HepG2 (cell line): ENCODE data around the gene ZSCAN1. TPM values are rescaled to one million over a fixed set of nuclear protein-coding genes. Genes with fewer than 3 reads are reported as not detected.

Source experiments
- ATAC-seq: fragments of 200-7000 bp; cut with Tn5 transposase; 3 replicates; pipeline ENCODE4 v1.9.1; 2020; ENCODE audit warnings: mild to moderate bottlenecking, moderate library complexity
- BruUV-seq: library from RNA; stranded (reverse); fragments of 400-500 nt; replicated peaks from 2 replicates; lab custom pipeline; 2021; lab: Mats Ljungman, UMichigan
- CTCF ChIA-PET: fragments of 300-600 bp; formaldehyde crosslinking; extraction: SDS; loops from one replicate; lab custom pipeline; 2021; ENCODE audit warnings: low total read pairs, inconsistent platforms, low intra/inter-chr PET ratio; lab: Yijun Ruan, JAX
- POLR2A ChIA-PET: fragments of 350-600 bp; sonication (Branson Sonifier 250); formaldehyde crosslinking; loops from one replicate; lab custom pipeline; 2020; ENCODE audit warnings: antibody characterized with exemption, inconsistent platforms; lab: Yijun Ruan, JAX
- DNase-seq: peaks from one replicate; pipeline ENCODE4 v3.0.0-alpha.2; 2015; ENCODE audit warnings: low spot score
- FAIRE-seq: peaks from 3 replicates; lab custom pipeline; 2011; peaks lifted over from hg19 to GRCh38; lab: Jason Lieb, UNC
- H2AFZ ChIP-seq: one replicate; pipeline ENCODE4 v1.6.1; 2011; ENCODE audit warnings: low read length, inconsistent platforms
- H3K27ac ChIP-seq: fragments of 300-600 bp; 3 replicates; pipeline ENCODE4 v1.8.0; 2011; ENCODE audit warnings: mixed run types, mild to moderate bottlenecking, mixed read lengths, low read length, inconsistent platforms; ENCODE audit not compliant: insufficient read depth; ENCODE audit errors: extremely low read length
- H3K27me3 ChIP-seq, 2 experiments: fragments of 200-600 bp in 1 of 2; 2 replicates in 1 of 2; 3 replicates in 1 of 2; pipeline versions ENCODE4 v1.6.0 to v1.8.0; 2011; ENCODE audit warnings: low read length in 2 of 2, mild to moderate bottlenecking in 2 of 2, moderate library complexity in 2 of 2, inconsistent platforms in 1 of 2; ENCODE audit not compliant: insufficient read depth in 2 of 2, control insufficient read depth in 1 of 2
- H3K36me3 ChIP-seq, 2 experiments: fragments of 200-600 bp in 1 of 2; replicated peaks in 1 of 2; 2 replicates in 1 of 2; 3 replicates in 1 of 2; pipeline versions ENCODE4 v1.5.1 to v1.8.0; 2011; ENCODE audit warnings: low read length in 2 of 2, inconsistent platforms in 1 of 2; ENCODE audit not compliant: insufficient read depth in 2 of 2, control insufficient read depth in 1 of 2
- H3K4me1 ChIP-seq: 2 replicates; pipeline ENCODE4 v1.5.1; 2012; ENCODE audit warnings: low read length, inconsistent platforms; ENCODE audit not compliant: insufficient read depth
- H3K4me2 ChIP-seq: 2 replicates; pipeline ENCODE4 v1.6.0; 2011; ENCODE audit warnings: low read depth, low read length, inconsistent platforms
- H3K4me3 ChIP-seq, 3 experiments: fragments of 200-600 bp in 1 of 3; sonication (generic), shearing (Covaris generic) in 1 of 3; replicated peaks in 1 of 3; 2 replicates each; pipeline ENCODE4 v1.5.1; 2011 to 2016; ENCODE audit warnings: low read length in 3 of 3, inconsistent platforms in 2 of 3, low read depth in 2 of 3, mild to moderate bottlenecking in 2 of 3, control low read depth in 1 of 3, mixed read lengths in 1 of 3; ENCODE audit not compliant: insufficient read depth in 1 of 3
- H3K79me2 ChIP-seq: one replicate; pipeline ENCODE4 v1.6.1; 2011; ENCODE audit warnings: low read length, inconsistent platforms; ENCODE audit not compliant: insufficient read depth
- H3K9ac ChIP-seq: 2 replicates; pipeline ENCODE4 v1.6.0; 2011; ENCODE audit warnings: mild to moderate bottlenecking, low read depth, low read length, inconsistent platforms; ENCODE audit not compliant: insufficient read depth
- H3K9me3 ChIP-seq: 2 replicates; pipeline ENCODE4 v1.5.1; 2012; ENCODE audit warnings: mild to moderate bottlenecking, low read length
- H4K20me1 ChIP-seq: 2 replicates; pipeline ENCODE4 v1.6.0; 2011; ENCODE audit warnings: inconsistent platforms, mild to moderate bottlenecking, low read length, moderate library complexity; ENCODE audit not compliant: insufficient read depth
- E2F1 ChIP-seq: sonication (generic); formaldehyde crosslinking; IDR thresholded peaks from 2 replicates; pipeline ENCODE4 v1.5.0; 2020; ENCODE audit warnings: missing genetic modification reagents
- HDAC2 ChIP-seq: sonication (generic); formaldehyde crosslinking; IDR thresholded peaks from 2 replicates; pipeline ENCODE4 v1.4.0; 2020; ENCODE audit warnings: missing genetic modification reagents
- HDAC6 ChIP-seq: fragments of 200-600 bp; sonication (generic); IDR thresholded peaks from 2 replicates; pipeline ENCODE4 v1.7.0; 2017; ENCODE audit warnings: mild to moderate bottlenecking, antibody characterized with exemption, low read length, low read depth
- JUN ChIP-seq: sonication (generic); formaldehyde crosslinking; IDR thresholded peaks from 2 replicates; pipeline ENCODE4 v1.4.0; 2020; ENCODE audit warnings: mild to moderate bottlenecking, missing genetic modification reagents
- MBNL3 ChIP-seq: fragments of 250-450 bp; sonication (Bioruptor Pico); conservative IDR thresholded peaks from 2 replicates; pipeline ENCODE4 v1.8.0; 2022; ENCODE audit warnings: mild to moderate bottlenecking, inconsistent platforms
- RBM22 ChIP-seq: fragments of 200-400 bp; formaldehyde crosslinking; optimal IDR thresholded peaks from 2 replicates; pipeline ENCODE3; 2017; ENCODE audit warnings: mild to moderate bottlenecking, low read length, moderate library complexity
- REXO4 ChIP-seq: sonication (generic); formaldehyde crosslinking; IDR thresholded peaks from 2 replicates; pipeline ENCODE4 v1.8.0; 2022; ENCODE audit warnings: missing genetic modification reagents, mild to moderate bottlenecking, borderline replicate concordance
- SKI ChIP-seq: fragments of 450-650 bp; IDR thresholded peaks from one replicate; pipeline ENCODE4 v1.6.1; 2018; ENCODE audit warnings: mild to moderate bottlenecking; ENCODE audit not compliant: partially characterized antibody
- SYNCRIP ChIP-seq: fragments of 200-400 bp; formaldehyde crosslinking; IDR thresholded peaks from 2 replicates; pipeline ENCODE4 v1.6.1; 2018; ENCODE audit warnings: mild to moderate bottlenecking, low read depth, low read length; ENCODE audit not compliant: insufficient read depth
- THAP8 ChIP-seq: sonication (generic); formaldehyde crosslinking; IDR thresholded peaks from 2 replicates; pipeline ENCODE4 v1.5.1; 2020; ENCODE audit warnings: missing genetic modification reagents, mild to moderate bottlenecking, borderline replicate concordance
- ZNF530 ChIP-seq: sonication (generic); formaldehyde crosslinking; IDR thresholded peaks from 2 replicates; pipeline ENCODE4 v1.5.0; 2020; ENCODE audit warnings: low read depth, mild to moderate bottlenecking, missing genetic modification reagents
- WGBS: methylation state at CpG from one replicate; pipeline ENCODE4 v1.1.6; 2017; ENCODE audit warnings: low lambda C conversion rate; 5-methylcytosine and 5-hydroxymethylcytosine counted together
- in situ Hi-C: cut with HindIII; loops from 2 replicates; pipeline ENCODE4 v1.10.0; 2017; ENCODE audit warnings: low pct_unique_long_range_greater_than_20kb; ENCODE audit not compliant: extremely low pct_ligation_motif_present
- intact Hi-C: fragments of 100-400 bp; cut with micrococcal nuclease; formaldehyde crosslinking; loops from one replicate; pipeline ENCODE4 v1.10.0; 2022; ENCODE audit not compliant: unreplicated experiment
- polyA plus RNA-seq, 8 experiments: library from polyadenylated mRNA; depleted of rRNA in 3 of 8; stranded (reverse) in 7 of 8; unstranded in 1 of 8; fragments of >200 nt; fragmentation: Illumina TruSeq in 4 of 8; extraction: Trizol in 4 of 8; gene quantifications; 2 replicates each; pipeline versions ENCODE4 v1.2.1 to v1.2.3, GENCODE V29; 2011 to 2016; ENCODE audit warnings: low read depth in 4 of 8, missing spikeins in 1 of 8, mixed read lengths in 1 of 8; ENCODE audit not compliant: insufficient read depth in 1 of 8
- total RNA-seq, 5 experiments: library from RNA; depleted of rRNA; stranded (reverse); fragments of >200 nt; fragmentation: Illumina TruSeq; extraction: Trizol; gene quantifications; 2 replicates each; pipeline ENCODE4 v1.2.3, GENCODE V29; 2016; ENCODE audit warnings: low read depth in 1 of 5

The ZSCAN1 gene
- total and polyA plus RNA-seq, 2 of the 13 experiments (the other 11 are each of a cell fraction or from before 2014, with no cell fraction given), result not detected

GRCh38 chr19:58034477-58034793 is 610 bp downstream of the ZSCAN1 start (continued):
- TF ChIP-seq THAP8 (CRISPR knock-in tag) (no peak), RBM22 (no peak)

- ChIA-PET POLR2A (no interaction called here), CTCF (no interaction called here)
- TF ChIP-seq REXO4 (CRISPR knock-in tag) (no peak), JUN (CRISPR knock-in tag) (no peak), ZNF530 (no peak), SYNCRIP (no peak), HDAC2 (CRISPR knock-in tag) (no peak), HDAC6 (no peak), SKI (no peak), MBNL3 (no peak), E2F1 (CRISPR knock-in tag) (no peak)
Observed at GRCh38 chr19:58035863-58036262, 2.0 kb downstream of the ZSCAN1 start.

More at GRCh38 chr19:58035863-58036262, 2.0 kb downstream of the ZSCAN1 start:
- peaks cover 8% of the 10 kb centered on the region; the same call in 1 of the 2 replicates for H3K4me1 ChIP-seq
- no peaks in the 10 kb centered on the region for H3K27me3 ChIP-seq
- intact Hi-C loops (no loop called here), in situ Hi-C loops (no loop called here)
- DNase-seq, result no peak
- no peak overlapping the region for H2AFZ ChIP-seq
- no peak overlapping the region for H3K27ac ChIP-seq
- H3K9ac ChIP-seq, result no peak overlapping the region
- H4K20me1 ChIP-seq, result no peaks in the 10 kb centered on the region
- no peak overlapping the region for H3K4me2 ChIP-seq
- WGBS, result 23% methylated on average over 8 of the region's 8 CpGs
- no peak for ATAC-seq
- no peaks in the 10 kb centered on the region for H3K36me3 ChIP-seq
- FAIRE-seq, result no peak
- no peaks in the 10 kb centered on the region for H3K79me2 ChIP-seq
- BruUV-seq, result no TSS peak
- no peak overlapping the region for H3K4me3 ChIP-seq
- peaks cover 27% of the 10 kb centered on the region for H3K9me3 ChIP-seq
